HepG2 (cell line): Measurements from ENCODE around the gene PPP1R18. TPM values are rescaled to one million over a fixed set of nuclear protein-coding genes. Genes with fewer than 3 reads are reported as not detected.

Experiments used
- ATF7 ChIP-seq, 2 experiments: fragments of 450-650 bp in 1 of 2; sonication (generic) in 1 of 2; formaldehyde crosslinking in 1 of 2; IDR thresholded peaks; 2 replicates each; pipeline versions ENCODE4 v1.4.0 to v1.6.1; 2016 to 2020; ENCODE audit warnings: antibody characterized with exemption in 1 of 2, mild to moderate bottlenecking in 1 of 2, missing genetic modification reagents in 1 of 2
- CC2D1A ChIP-seq: sonication (generic); formaldehyde crosslinking; IDR thresholded peaks from 2 replicates; pipeline ENCODE4 v1.8.1; 2023; ENCODE audit warnings: mild to moderate bottlenecking, missing genetic modification reagents
- HMGA1 ChIP-seq: sonication (generic); formaldehyde crosslinking; conservative IDR thresholded peaks from 2 replicates; pipeline ENCODE4 v1.4.0; 2020; ENCODE audit warnings: missing genetic modification reagents
- HNRNPK ChIP-seq: fragments of 200-400 bp; formaldehyde crosslinking; IDR thresholded peaks from 2 replicates; pipeline ENCODE4 v1.6.1; 2018; ENCODE audit warnings: low read length, low read depth, moderate library complexity, mild to moderate bottlenecking; ENCODE audit not compliant: poor library complexity, severe bottlenecking
- RXRA ChIP-seq: sonication (generic); formaldehyde crosslinking; IDR thresholded peaks from 2 replicates; pipeline ENCODE4 v1.5.1; 2020; ENCODE audit warnings: missing genetic modification reagents
- SUZ12 ChIP-seq: fragments of 150-350 bp; IDR thresholded peaks from 2 replicates; pipeline ENCODE4 v1.6.1; 2014; ENCODE audit warnings: low read depth, low read length
- TAF15 ChIP-seq: fragments of 200-400 bp; formaldehyde crosslinking; IDR thresholded peaks from one replicate; pipeline ENCODE4 v1.6.1; 2018; ENCODE audit warnings: mild to moderate bottlenecking, low read depth, low read length; ENCODE audit not compliant: poor library complexity, severe bottlenecking
- TBX2 ChIP-seq: sonication (generic); formaldehyde crosslinking; IDR thresholded peaks from 2 replicates; pipeline ENCODE4 v1.5.0; 2020; ENCODE audit warnings: missing genetic modification reagents, mild to moderate bottlenecking, borderline replicate concordance
- ZBTB1 ChIP-seq: sonication (generic); formaldehyde crosslinking; IDR thresholded peaks from 2 replicates; pipeline ENCODE4 v1.4.0; 2020; ENCODE audit warnings: missing genetic modification reagents, borderline replicate concordance
- ZFP82 ChIP-seq: sonication (generic); formaldehyde crosslinking; IDR thresholded peaks from 2 replicates; pipeline ENCODE4 v1.5.1; 2020; ENCODE audit warnings: mild to moderate bottlenecking, missing genetic modification reagents, borderline replicate concordance
- ZFYVE20 ChIP-seq: sonication (generic); formaldehyde crosslinking; IDR thresholded peaks from 2 replicates; pipeline ENCODE4 v1.8.0; 2023; ENCODE audit warnings: low read depth, mild to moderate bottlenecking, moderate library complexity, missing genetic modification reagents, borderline replicate concordance
- ZNF136 ChIP-seq: sonication (generic); formaldehyde crosslinking; IDR thresholded peaks from 2 replicates; pipeline ENCODE4 v1.8.1; 2022; ENCODE audit warnings: low read depth, mild to moderate bottlenecking, moderate library complexity, missing genetic modification reagents
- ZNF224 ChIP-seq: sonication (generic); formaldehyde crosslinking; IDR thresholded peaks from 2 replicates; pipeline ENCODE4 v1.5.0; 2020; ENCODE audit warnings: mild to moderate bottlenecking, missing genetic modification reagents
- ZNF329 ChIP-seq: sonication (generic); formaldehyde crosslinking; IDR thresholded peaks from 2 replicates; pipeline ENCODE4 v1.9.0; 2021; ENCODE audit warnings: low read depth, mild to moderate bottlenecking, missing genetic modification reagents
- ZNF33B ChIP-seq: sonication (generic); formaldehyde crosslinking; IDR thresholded peaks from 2 replicates; pipeline ENCODE4 v1.5.1; 2020; ENCODE audit warnings: mild to moderate bottlenecking, missing genetic modification reagents
- ZNF841 ChIP-seq: sonication (generic); formaldehyde crosslinking; IDR thresholded peaks from 2 replicates; pipeline ENCODE4 v1.8.1; 2023; ENCODE audit warnings: missing genetic modification reagents, borderline replicate concordance
- ZSCAN30 ChIP-seq: sonication (generic); formaldehyde crosslinking; IDR thresholded peaks from 2 replicates; pipeline ENCODE4 v1.5.0; 2020; ENCODE audit warnings: mild to moderate bottlenecking, missing genetic modification reagents
- polyA plus RNA-seq, 8 experiments: library from polyadenylated mRNA; depleted of rRNA in 3 of 8; stranded (reverse) in 7 of 8; unstranded in 1 of 8; fragments of >200 nt; fragmentation: Illumina TruSeq in 4 of 8; extraction: Trizol in 4 of 8; gene quantifications; 2 replicates each; pipeline versions ENCODE4 v1.2.1 to v1.2.3, GENCODE V29; 2011 to 2016; ENCODE audit warnings: low read depth in 4 of 8, missing spikeins in 1 of 8, mixed read lengths in 1 of 8; ENCODE audit not compliant: insufficient read depth in 1 of 8
- total RNA-seq, 5 experiments: library from RNA; depleted of rRNA; stranded (reverse); fragments of >200 nt; fragmentation: Illumina TruSeq; extraction: Trizol; gene quantifications; 2 replicates each; pipeline ENCODE4 v1.2.3, GENCODE V29; 2016; ENCODE audit warnings: low read depth in 1 of 5
- TF ChIP-seq, protein P1 (sequence below): sonication (generic); formaldehyde crosslinking; IDR thresholded peaks from 2 replicates; pipeline ENCODE4; 2020; ENCODE audit warnings: missing genetic modification reagents, mild to moderate bottlenecking, borderline replicate concordance
- TF ChIP-seq, protein P2 (sequence below): sonication (generic); formaldehyde crosslinking; IDR thresholded peaks from 2 replicates; pipeline ENCODE4 v1.5.1; 2020; ENCODE audit warnings: mild to moderate bottlenecking, missing genetic modification reagents, moderate library complexity

PPP1R18 gene
- total and polyA plus RNA-seq, 2 of the 13 experiments (the other 11 are each of a cell fraction or from before 2014, with no cell fraction given) = 4.9 to 9.2 TPM

DNA sequence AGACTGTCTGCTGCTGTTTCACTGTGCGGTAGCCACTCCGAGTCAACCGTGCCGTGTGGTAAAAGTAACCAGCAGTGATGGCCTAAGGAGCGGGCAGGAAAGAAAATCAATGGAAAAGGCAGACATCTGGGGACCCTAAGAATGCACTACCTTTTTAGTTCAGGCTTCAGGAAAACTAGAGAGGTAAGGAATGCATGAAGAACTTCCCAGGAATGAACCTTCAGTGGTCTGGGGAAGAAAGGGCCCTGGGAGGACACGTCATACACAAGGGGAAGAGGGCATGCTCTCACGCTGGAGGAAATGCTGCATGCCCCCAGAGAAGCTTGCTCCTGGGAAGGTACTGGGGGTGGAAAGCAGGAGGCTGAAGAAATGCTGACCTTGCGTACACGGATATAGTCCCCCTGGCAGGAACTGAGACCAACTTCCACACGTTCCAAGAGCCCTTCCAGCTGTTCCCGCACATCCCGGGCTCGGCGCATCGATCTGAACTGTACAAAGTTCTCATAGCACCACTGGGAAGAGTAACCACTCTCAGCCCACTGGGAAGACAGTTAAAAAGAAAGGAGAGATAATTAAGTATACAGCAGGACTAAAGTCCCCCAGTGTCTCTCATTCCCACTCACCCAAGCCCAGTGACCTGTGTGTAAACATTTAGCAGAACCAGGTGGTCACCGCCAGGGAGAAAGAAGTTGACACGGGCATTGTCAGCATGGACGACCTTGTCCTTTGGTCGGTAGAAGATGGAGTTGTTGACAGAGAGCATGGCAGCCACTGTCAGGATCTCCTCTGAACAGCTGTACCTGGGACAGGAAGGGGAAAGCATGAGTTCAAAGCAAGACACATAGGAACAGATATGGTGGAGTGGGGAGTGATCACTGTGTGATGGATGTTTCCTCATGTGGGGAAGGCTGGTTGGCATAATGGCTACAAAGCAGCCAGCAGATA is 31.4 kb downstream of the PPP1R18 start (continued):
- TF ChIP-seq, protein P1, sequence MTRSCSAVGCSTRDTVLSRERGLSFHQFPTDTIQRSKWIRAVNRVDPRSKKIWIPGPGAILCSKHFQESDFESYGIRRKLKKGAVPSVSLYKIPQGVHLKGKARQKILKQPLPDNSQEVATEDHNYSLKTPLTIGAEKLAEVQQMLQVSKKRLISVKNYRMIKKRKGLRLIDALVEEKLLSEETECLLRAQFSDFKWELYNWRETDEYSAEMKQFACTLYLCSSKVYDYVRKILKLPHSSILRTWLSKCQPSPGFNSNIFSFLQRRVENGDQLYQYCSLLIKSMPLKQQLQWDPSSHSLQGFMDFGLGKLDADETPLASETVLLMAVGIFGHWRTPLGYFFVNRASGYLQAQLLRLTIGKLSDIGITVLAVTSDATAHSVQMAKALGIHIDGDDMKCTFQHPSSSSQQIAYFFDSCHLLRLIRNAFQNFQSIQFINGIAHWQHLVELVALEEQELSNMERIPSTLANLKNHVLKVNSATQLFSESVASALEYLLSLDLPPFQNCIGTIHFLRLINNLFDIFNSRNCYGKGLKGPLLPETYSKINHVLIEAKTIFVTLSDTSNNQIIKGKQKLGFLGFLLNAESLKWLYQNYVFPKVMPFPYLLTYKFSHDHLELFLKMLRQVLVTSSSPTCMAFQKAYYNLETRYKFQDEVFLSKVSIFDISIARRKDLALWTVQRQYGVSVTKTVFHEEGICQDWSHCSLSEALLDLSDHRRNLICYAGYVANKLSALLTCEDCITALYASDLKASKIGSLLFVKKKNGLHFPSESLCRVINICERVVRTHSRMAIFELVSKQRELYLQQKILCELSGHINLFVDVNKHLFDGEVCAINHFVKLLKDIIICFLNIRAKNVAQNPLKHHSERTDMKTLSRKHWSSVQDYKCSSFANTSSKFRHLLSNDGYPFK (CRISPR knock-in tag) = peak; percentile 75; the same call in 1 of the 2 replicates
- peak; percentile 91 for TF ChIP-seq RXRA
- TF ChIP-seq CC2D1A (CRISPR knock-in tag) = no peak
- 0 out of 2 replicates have a peak, but pooled peaks have one; percentile 80 for TF ChIP-seq ZNF136
- no peak for TF ChIP-seq HMGA1
- TF ChIP-seq TAF15 = no peak
- no peak for TF ChIP-seq ZFP82
- TF ChIP-seq SUZ12 = no peak
- TF ChIP-seq ZNF329 (CRISPR knock-in tag) = peak; percentile 48; the same call in 1 of the 2 replicates
- no peak for TF ChIP-seq ZNF841 (CRISPR knock-in tag)
- no peak for TF ChIP-seq ATF7 (IDR thresholded peaks at IDR 0.05)
- no peak; the same call in 1 of the 2 replicates for TF ChIP-seq ATF7 (CRISPR knock-in tag; IDR thresholded peaks at IDR 0.05)
- TF ChIP-seq ZFYVE20 (CRISPR knock-in tag) = no peak
- TF ChIP-seq, protein P2, sequence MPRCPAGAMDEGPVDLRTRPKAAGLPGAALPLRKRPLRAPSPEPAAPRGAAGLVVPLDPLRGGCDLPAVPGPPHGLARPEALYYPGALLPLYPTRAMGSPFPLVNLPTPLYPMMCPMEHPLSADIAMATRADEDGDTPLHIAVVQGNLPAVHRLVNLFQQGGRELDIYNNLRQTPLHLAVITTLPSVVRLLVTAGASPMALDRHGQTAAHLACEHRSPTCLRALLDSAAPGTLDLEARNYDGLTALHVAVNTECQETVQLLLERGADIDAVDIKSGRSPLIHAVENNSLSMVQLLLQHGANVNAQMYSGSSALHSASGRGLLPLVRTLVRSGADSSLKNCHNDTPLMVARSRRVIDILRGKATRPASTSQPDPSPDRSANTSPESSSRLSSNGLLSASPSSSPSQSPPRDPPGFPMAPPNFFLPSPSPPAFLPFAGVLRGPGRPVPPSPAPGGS (CRISPR knock-in tag) = peak; percentile 77
- TF ChIP-seq ZNF224 = no peak
- TF ChIP-seq TBX2 = peak; percentile 93
- TF ChIP-seq HNRNPK = no peak
- no peak; the same call in 1 of the 2 replicates for TF ChIP-seq ZBTB1 (CRISPR knock-in tag)
- 0 out of 2 replicates have a peak, but pooled peaks have one; percentile 25 for TF ChIP-seq ZNF33B (CRISPR knock-in tag)
- TF ChIP-seq ZSCAN30 (CRISPR knock-in tag) = no peak
